Kasumi-1 (cell line): ENCODE data around the gene POMT1.
A peak's percentile ranks its signal among the peaks of the same experiment; 100 is the strongest.
"Not testable (repeated sequence)": the region's sequence is repeated elsewhere in the genome, so short reads cannot be mapped to it uniquely, and the experiment has no call there.

ENCODE experiments used
- DNase-seq, 2 experiments: peaks; one replicate each; lab custom pipeline; 2025; lab: John Stamatoyannopoulos, UW

POMT1 gene

GRCh38 chr9:131496844-131497405 is 5.8 kb upstream of the POMT1 start:
- no peak for DNase-seq

- DNase-seq = no peak
Observed at GRCh38 chr9:131499254-131499767, 3.4 kb upstream of the POMT1 start.

GRCh38 chr9:131500377-131500776 is 2.3 kb upstream of the POMT1 start:
- DNase-seq = no peak

- peak; percentile 4 to 25 for DNase-seq
Observed at GRCh38 chr9:131500939-131501541, 1.7 kb upstream of the POMT1 start.

GRCh38 chr9:131503626-131504465 is 1.1 kb downstream of the POMT1 start:
- peak; percentile 46 to 47 for DNase-seq

- DNase-seq = no peak
Observed at GRCh38 chr9:131505012-131505411, 2.3 kb downstream of the POMT1 start.

- no peak for DNase-seq
Observed at GRCh38 chr9:131511416-131511815, 8.7 kb downstream of the POMT1 start.

- no peak for DNase-seq
Observed at GRCh38 chr9:131511880-131512279, 9.2 kb downstream of the POMT1 start.

GRCh38 chr9:131513177-131513576 is 10.5 kb downstream of the POMT1 start:
- no peak for DNase-seq

- not testable (repeated sequence) for DNase-seq
Observed at GRCh38 chr9:131515559-131516031, 12.9 kb downstream of the POMT1 start.

GRCh38 chr9:131516100-131516499 is 13.4 kb downstream of the POMT1 start:
- no peak for DNase-seq

GRCh38 chr9:131516930-131517329 is 14.2 kb downstream of the POMT1 start:
- DNase-seq = no peak

- DNase-seq = no peak
Observed at GRCh38 chr9:131517761-131518190, 15.1 kb downstream of the POMT1 start.

- no peak for DNase-seq
Observed at GRCh38 chr9:131518553-131518952, 15.8 kb downstream of the POMT1 start.

GRCh38 chr9:131520503-131520902 is 17.8 kb downstream of the POMT1 start:
- no peak for DNase-seq

GRCh38 chr9:131521203-131521602 is 18.5 kb downstream of the POMT1 start:
- no peak for DNase-seq

- DNase-seq = no peak
Observed at GRCh38 chr9:131521822-131522221, 19.1 kb downstream of the POMT1 start.

GRCh38 chr9:131522257-131523085 is 19.8 kb downstream of the POMT1 start:
- no peak for DNase-seq

GRCh38 chr9:131523086-131523388 is 20.3 kb downstream of the POMT1 start:
- DNase-seq = no peak

GRCh38 chr9:131523451-131524435 is 21.0 kb downstream of the POMT1 start:
- DNase-seq = no peak
